Suprapubic skin (tissue), 3 donors: Measurements from ENCODE around the gene TOM1L2.

Experiments used
- CTCF ChIP-seq, 2 donors: fragments of 200-600 bp in 1 of 2; fragments of 450-650 bp in 1 of 2; sonication (generic) in 1 of 2; IDR thresholded peaks; one replicate each; pipeline ENCODE4 v1.5.1; 2016 to 2019; ENCODE audit warnings: antibody characterized with exemption in 2 of 2, mild to moderate bottlenecking in 1 of 2, moderate library complexity in 1 of 2
- EP300 ChIP-seq: sonication (generic); formaldehyde crosslinking; IDR thresholded peaks from one replicate; pipeline ENCODE4 v1.6.1; 2017; ENCODE audit warnings: antibody characterized with exemption
- POLR2A ChIP-seq, 2 donors: fragments of 450-650 bp; IDR thresholded peaks; one replicate each; pipeline ENCODE4 v1.6.1; 2017; ENCODE audit warnings: antibody characterized with exemption in 2 of 2, mild to moderate bottlenecking in 2 of 2, moderate library complexity in 2 of 2

GRCh38 chr17:17870247-17870646 lies 102.0 kb downstream of the TOM1L2 start:
- TF ChIP-seq CTCF (IDR thresholded peaks at IDR 0.05) = no peak
- no peak for TF ChIP-seq POLR2A (IDR thresholded peaks at IDR 0.05)
- TF ChIP-seq EP300 = no peak
